HG02884 (cell line): ENCODE data around the gene C2CD4D.

Experiments used
- ATAC-seq: cut with Tn5 transposase; IDR thresholded peaks from one replicate; pipeline ENCODE4 v1.9.1; 2021; ENCODE audit warnings: mild to moderate bottlenecking, moderate library complexity; ENCODE audit not compliant: unreplicated experiment

Gene C2CD4D

DNA sequence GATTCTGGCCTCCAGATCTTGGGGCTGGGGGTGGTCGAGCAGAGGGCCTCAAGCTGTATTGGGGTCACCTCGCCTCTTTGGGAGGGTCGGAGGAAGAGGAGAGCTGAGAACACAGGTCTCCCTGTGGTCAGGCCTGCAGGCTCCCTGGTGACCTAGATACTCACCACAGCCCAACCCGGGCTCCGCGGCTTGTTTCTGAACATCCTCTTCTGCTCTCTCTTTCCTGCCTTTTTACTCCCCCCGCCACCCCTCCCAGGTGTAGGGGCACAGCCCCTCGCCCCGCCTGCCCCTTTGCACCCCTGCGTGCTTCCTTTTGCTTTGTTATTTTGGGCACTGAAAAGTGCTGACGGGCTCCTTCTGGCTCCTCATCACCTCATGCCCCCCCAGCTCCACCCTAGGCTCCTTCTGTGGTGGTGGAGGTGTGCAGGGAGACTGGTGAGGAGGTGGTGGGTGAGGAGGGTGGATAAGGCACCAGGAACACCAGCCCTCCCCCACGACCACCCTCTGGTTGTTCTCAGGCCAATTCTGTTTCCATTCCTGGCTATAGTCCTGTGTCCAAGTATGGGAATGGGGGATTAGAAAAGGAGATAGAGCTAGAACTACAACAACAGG is 23.8 kb downstream of the C2CD4D start:
- ATAC-seq: no peak

- ATAC-seq: no peak
Observed at GRCh38 chr1:151814971-151815545, 24.6 kb downstream of the C2CD4D start.

GRCh38 chr1:151814426-151814825 is 25.2 kb downstream of the C2CD4D start:
- ATAC-seq: no peak

GRCh38 chr1:151813271-151813977 is 26.2 kb downstream of the C2CD4D start:
- ATAC-seq: no peak

DNA sequence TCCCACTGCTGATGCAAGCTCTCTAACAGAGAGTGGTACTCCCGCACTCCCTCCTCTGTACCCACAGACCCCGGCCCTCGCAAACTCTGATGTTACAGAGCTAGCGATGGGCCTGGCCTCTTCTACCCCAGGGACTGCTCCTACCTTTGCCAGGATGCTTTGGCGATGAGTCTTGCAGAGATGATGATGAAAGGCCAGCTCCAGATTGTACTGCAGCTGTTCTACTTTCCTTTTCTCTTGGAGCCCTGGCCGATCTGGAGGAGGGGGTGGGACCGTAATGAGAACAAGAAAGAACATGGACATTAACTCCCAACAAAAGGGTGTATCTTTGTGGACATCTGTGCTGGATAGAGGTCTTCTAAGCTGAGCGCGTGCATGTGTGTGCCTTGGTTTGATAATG is 28.4 kb downstream of the C2CD4D start:
- ATAC-seq: no peak

GRCh38 chr1:151809985-151810556 is 29.5 kb downstream of the C2CD4D start:
- ATAC-seq: no peak

DNA sequence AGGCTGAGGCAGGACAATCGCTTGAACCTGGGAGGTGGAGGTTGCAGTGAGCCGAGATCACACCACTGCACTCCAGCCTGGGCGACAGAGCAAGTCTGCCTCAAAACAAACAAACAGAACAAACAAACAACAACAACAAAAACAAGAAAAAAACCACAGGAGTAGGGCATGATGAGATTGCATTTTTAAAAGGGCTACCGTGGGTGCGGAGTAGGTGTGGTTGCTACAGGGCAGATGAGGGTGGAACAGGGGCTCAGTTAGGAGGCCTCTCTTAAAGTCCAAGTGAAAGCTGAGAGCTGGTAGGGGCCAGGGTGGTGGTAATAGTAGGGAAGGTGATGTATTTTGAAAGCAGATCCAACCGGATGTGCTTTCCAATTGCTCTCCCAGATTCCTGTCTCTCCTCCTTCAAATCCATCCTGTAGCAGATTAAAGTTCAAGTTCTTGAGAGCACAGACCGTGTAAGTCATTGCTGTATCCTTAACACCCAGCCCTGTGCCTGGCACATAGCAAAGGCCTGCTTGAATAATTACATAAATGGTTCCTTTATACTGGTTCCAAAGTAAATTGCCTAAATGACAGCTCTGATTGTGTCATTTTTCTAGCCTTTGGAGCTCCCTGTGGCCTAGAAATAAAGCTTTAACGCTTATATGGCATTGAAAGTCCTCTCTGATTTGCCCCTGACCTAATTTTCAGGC is 30.2 kb downstream of the C2CD4D start:
- ATAC-seq: no peak

DNA sequence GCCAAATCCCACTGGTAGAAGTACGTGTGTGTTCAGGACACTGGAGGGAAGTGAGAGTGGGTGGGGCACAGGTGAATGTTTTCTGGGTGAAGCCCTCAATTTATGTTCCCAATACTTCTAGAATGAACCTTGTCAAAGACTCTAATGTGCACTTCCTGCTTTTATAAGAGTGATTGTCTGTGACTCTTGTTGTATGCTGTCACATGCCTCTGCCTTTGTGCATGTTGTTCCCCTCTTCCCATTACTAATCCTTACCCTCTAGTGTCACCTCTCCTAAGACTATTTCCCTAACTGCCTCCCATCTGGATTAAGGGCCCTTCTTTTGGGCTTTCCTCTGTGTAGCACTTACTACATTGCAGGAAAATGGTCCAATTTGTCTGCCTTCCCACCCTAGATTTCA is 31.9 kb downstream of the C2CD4D start:
- ATAC-seq: no peak

- no peak for ATAC-seq
Observed at GRCh38 chr1:151807131-151807530, 32.5 kb downstream of the C2CD4D start.

DNA sequence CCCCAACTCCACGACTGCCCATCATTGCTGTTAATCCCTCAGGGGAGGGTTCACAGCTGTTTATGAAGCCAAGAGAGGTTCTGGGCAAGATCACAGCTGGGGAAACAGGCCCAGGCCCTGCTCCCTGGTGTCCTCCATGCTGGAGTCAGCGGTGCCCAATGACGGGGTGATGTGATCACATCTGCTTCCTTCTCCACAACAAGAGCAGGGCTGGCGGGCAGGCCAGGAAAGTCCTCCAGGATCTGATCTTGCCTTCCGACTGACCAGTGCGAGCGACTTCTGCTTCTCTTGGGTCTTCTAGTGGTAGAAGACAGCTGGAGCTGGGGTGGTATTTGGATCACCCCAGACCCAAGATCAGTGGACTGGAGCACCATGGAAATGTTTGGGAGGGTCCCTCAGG is 33.5 kb downstream of the C2CD4D start:
- ATAC-seq: no peak

GRCh38 chr1:151805066-151805820 is 34.4 kb downstream of the C2CD4D start, which contains the start of gene LINGO4:
Gene LINGO4, minus strand, starts transcription at chr1:151805419. Its CDS starts 2,715 bp downstream, at chr1:151802704.
- ATAC-seq: no peak

DNA sequence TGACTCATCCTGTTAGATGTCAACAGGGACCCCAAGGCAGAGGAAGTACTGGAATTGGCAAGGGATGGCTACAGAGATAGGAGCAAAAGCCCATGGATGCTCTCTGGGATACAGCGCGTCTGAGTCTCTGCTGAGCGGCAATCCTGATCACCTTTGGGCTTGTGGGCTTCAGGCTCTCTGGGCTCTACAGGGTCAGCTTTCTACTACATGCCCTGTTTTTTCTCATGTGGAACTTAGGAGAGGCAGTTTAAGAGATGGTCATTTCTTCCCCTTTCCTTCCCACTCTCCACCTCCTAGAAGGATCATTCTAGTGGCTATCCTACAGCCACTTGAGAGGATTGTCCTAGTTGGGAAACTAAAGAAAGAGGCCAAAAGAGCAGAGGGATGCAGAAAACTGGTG is 35.7 kb downstream of the C2CD4D start:
- ATAC-seq: no peak

- no peak for ATAC-seq
Observed at GRCh38 chr1:151803164-151803563, 36.5 kb downstream of the C2CD4D start.

DNA sequence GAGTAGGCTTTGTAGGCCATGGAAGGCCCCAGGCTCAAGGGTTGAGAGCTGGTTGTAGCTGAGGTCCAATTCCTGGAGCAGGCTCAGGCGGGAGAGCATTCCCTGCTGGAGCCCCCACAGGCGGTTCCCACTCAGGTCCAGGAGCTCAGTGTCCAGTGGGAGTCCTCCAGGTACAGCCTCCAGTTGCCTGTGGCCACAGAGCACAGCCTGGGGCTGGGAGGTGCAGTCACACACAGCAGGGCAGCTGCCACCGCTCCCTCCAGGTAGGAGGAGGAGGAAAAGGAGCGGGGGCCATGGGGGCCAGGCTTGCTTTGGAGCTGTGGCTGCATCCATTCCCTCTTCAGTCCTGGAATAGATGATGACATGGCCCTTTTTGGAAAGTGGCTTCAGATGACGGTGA is 37.2 kb downstream of the C2CD4D start:
- no peak for ATAC-seq

DNA sequence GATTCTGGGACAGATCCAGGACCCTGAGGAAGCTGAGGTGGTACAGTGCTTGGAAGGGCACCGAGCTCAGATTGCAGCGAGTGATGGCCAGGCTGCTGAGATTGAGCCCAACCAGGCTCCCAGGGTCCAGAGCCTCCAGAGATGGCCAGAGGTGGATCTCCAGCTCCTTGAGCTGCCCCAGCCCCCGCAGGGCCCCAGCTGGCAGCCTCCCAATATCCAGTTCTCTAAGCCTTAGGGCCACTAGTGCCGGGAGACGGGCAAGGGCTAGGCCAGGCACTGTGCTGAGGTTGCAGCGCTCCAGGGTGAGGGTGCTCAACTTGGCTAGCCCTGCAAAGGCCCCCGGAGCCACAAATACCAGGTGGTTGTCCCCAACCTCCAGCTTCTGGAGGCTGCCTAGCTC is 37.8 kb downstream of the C2CD4D start:
- no peak for ATAC-seq

GRCh38 chr1:151801310-151801820 is 38.3 kb downstream of the C2CD4D start:
- ATAC-seq: no peak

DNA sequence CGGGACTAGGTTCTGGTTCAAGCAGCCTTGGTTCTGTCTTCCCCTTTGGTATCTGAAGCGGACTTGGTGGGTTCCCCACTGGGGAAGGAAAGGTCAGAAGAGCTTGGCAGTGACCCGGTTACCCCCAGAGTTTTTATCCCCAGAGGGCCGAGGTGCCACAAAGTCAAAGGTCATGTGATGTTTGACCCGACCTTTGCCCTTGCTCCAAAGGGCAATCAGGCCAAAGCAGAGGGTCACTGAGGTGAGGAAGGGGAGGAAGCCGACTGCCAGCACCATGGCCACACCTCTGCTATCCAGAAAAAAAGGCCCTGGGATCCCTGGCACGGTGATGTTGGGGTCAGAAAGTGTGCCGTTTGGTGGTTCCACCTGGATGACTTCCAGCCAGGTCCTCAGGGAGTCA is 38.8 kb downstream of the C2CD4D start:
- no peak for ATAC-seq

DNA sequence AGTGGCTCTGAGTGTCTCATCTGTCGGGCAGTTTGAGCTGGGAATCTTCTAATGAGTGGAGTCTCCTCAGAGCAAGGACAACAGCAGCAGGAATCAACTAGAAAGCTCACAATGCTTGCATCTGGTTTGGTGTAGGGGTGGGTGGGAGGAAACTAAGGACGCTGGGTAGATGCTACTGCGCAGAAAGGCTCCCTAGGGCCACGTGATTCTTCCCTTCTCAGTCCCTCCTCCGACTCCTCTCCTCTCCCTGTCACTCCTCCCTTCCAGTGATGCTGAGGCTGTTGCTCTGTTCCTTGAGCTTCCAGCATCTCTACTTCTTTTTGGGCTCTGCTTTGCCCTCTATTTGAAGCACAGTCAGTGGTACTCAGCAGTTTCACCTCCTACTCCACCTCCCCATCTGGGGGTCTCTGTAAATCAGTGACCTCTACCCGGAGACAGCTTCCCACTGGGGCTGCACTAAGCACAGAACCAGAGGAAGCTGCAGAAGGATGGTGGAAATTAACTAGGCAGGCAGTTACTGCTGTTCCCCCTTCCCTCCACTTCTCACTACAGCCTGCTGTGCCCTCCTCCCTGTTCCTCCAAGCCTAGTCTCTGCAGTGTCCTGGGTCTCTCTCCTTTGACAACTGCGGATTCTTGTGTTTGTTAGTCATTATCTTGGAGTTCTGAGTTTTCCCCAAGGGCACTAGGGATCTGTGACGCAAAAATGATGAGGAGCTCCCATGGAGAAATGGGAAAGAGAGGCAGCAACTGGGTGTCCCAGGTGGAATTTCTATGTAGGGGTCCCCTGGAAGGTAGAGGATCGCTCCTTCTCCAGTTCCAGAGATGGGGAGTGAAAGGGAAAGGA is 40.2 kb downstream of the C2CD4D start:
- no peak for ATAC-seq

DNA sequence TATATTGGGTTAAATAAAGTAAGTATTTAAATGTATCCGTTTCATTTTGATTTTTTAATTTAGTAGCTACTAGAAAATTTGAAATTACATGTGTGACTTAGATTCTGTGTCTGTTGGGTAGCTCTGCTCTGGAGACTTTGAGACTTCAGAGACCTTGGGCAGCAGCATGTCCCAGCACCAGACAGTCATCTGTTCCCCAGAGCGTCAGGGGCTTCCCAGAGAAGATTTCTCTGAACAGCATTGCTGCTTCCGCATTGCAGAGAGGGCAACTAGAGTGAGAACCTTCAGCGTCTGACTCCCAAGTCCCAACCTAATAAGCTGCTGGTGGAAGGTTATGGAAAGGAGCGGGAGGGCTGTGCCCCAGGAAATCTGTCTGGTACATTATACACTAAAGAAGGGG is 41.0 kb downstream of the C2CD4D start:
- ATAC-seq: no peak
